WTC11 (cell line): ENCODE measurements around the gene HVCN1. TPM values are rescaled to one million over a fixed set of nuclear protein-coding genes. Genes with fewer than 3 reads are reported as not detected.

ENCODE experiments used
- ATAC-seq: fragments of 200-7000 bp; cut with Tn5 transposase; 2 replicates; pipeline ENCODE4 v1.10.0; 2021; ENCODE audit warnings: mild to moderate bottlenecking, moderate library complexity
- CTCF ChIA-PET: fragments of 300-600 bp; sonication (Branson Sonifier 250); formaldehyde crosslinking; loops from one replicate; lab custom pipeline; 2021; ENCODE audit warnings: antibody characterized with exemption; lab: Charles Lee
- POLR2A ChIA-PET: fragments of 350-600 bp; sonication (Branson Sonifier 250); formaldehyde crosslinking; loops from one replicate; lab custom pipeline; 2021; ENCODE audit warnings: antibody characterized with exemption; lab: Charles Lee
- DNase-seq: peaks from one replicate; pipeline ENCODE4 v3.0.0; 2021; ENCODE audit warnings: low spot score
- H3K27ac Mint-ChIP-seq: 2 replicates; pipeline ENCODE4 v1.8.0; 2021; ENCODE audit warnings: mixed read lengths
- H3K27me3 Mint-ChIP-seq: 2 replicates; pipeline ENCODE4 v1.8.0; 2021; ENCODE audit warnings: low read depth, mild to moderate bottlenecking, moderate library complexity, mixed read lengths
- H3K36me3 Mint-ChIP-seq: 2 replicates; pipeline ENCODE4 v1.8.0; 2021; ENCODE audit warnings: mixed read lengths
- H3K4me1 Mint-ChIP-seq: 2 replicates; pipeline ENCODE4 v1.8.0; 2022; ENCODE audit warnings: mixed read lengths
- H3K4me3 Mint-ChIP-seq: 2 replicates; pipeline ENCODE4 v1.8.0; 2021; ENCODE audit warnings: mild to moderate bottlenecking, moderate library complexity, mixed read lengths
- H3K9me3 Mint-ChIP-seq: 2 replicates; pipeline ENCODE4 v1.8.0; 2021; ENCODE audit warnings: mixed read lengths
- ATF2 ChIP-seq: sonication (generic); formaldehyde crosslinking; IDR thresholded peaks from 2 replicates; pipeline ENCODE4 v1.8.1; 2022; ENCODE audit warnings: low read depth, missing genetic modification reagents, borderline replicate concordance
- ATF6 ChIP-seq: sonication (generic); formaldehyde crosslinking; IDR thresholded peaks from 2 replicates; pipeline ENCODE4 v1.8.1; 2023; ENCODE audit warnings: mild to moderate bottlenecking, missing genetic modification reagents
- ELF4 ChIP-seq: sonication (generic); formaldehyde crosslinking; IDR thresholded peaks from 2 replicates; pipeline ENCODE4 v1.8.1; 2022; ENCODE audit warnings: low read depth, mild to moderate bottlenecking, moderate library complexity, missing genetic modification reagents
- GTF2I ChIP-seq: fragments of 250-450 bp; sonication (Bioruptor Pico); conservative IDR thresholded peaks from 2 replicates; pipeline ENCODE4 v1.4.0; 2021; ENCODE audit warnings: mild to moderate bottlenecking
- MLX ChIP-seq: sonication (generic); formaldehyde crosslinking; IDR thresholded peaks from 2 replicates; pipeline ENCODE4 v1.8.1; 2023; ENCODE audit warnings: mild to moderate bottlenecking, missing genetic modification reagents, moderate library complexity
- MXD4 ChIP-seq: fragments of 250-450 bp; sonication (Bioruptor Pico); IDR thresholded peaks from 2 replicates; pipeline ENCODE4 v1.8.0; 2021; ENCODE audit warnings: mild to moderate bottlenecking, moderate library complexity, borderline replicate concordance
- MYBL2 ChIP-seq: sonication (generic); formaldehyde crosslinking; IDR thresholded peaks from 2 replicates; pipeline ENCODE4 v1.8.1; 2023; ENCODE audit warnings: mild to moderate bottlenecking, moderate library complexity, missing genetic modification reagents
- NR2C2 ChIP-seq: sonication (generic); formaldehyde crosslinking; IDR thresholded peaks from 2 replicates; pipeline ENCODE4 v1.8.0; 2022; ENCODE audit warnings: mild to moderate bottlenecking, missing genetic modification reagents
- SOX15 ChIP-seq: fragments of 250-450 bp; sonication (Bioruptor Pico); IDR thresholded peaks from 2 replicates; pipeline ENCODE4 v1.9.0; 2021; ENCODE audit warnings: mild to moderate bottlenecking
- TCF7 ChIP-seq: sonication (generic); formaldehyde crosslinking; IDR thresholded peaks from 2 replicates; pipeline ENCODE4 v1.8.0; 2022; ENCODE audit warnings: mild to moderate bottlenecking, low read depth, missing genetic modification reagents, moderate library complexity
- TEAD1 ChIP-seq: sonication (generic); formaldehyde crosslinking; IDR thresholded peaks from 2 replicates; pipeline ENCODE4 v1.8.0; 2022; ENCODE audit warnings: mild to moderate bottlenecking, missing genetic modification reagents
- USF1 ChIP-seq: sonication (generic); formaldehyde crosslinking; IDR thresholded peaks from 2 replicates; pipeline ENCODE4 v1.8.0; 2022; ENCODE audit warnings: mild to moderate bottlenecking, missing genetic modification reagents
- ZNF263 ChIP-seq: sonication (generic); formaldehyde crosslinking; IDR thresholded peaks from 2 replicates; pipeline ENCODE4 v1.8.1; 2022; ENCODE audit warnings: low read depth, mild to moderate bottlenecking, moderate library complexity, missing genetic modification reagents
- total RNA-seq: library from RNA; stranded (reverse); gene quantifications from 3 replicates; pipeline ENCODE4 v1.2.3, GENCODE V29; 2021
- TF ChIP-seq, protein P1 (sequence below): sonication (generic); formaldehyde crosslinking; IDR thresholded peaks from 2 replicates; pipeline ENCODE4 v1.8.1; 2023; ENCODE audit warnings: mild to moderate bottlenecking, moderate library complexity, missing genetic modification reagents
- TF ChIP-seq, protein P2 (sequence below): fragments of 250-450 bp; sonication (Bioruptor Pico); IDR thresholded peaks from 2 replicates; pipeline ENCODE4 v1.9.0; 2021; ENCODE audit warnings: mild to moderate bottlenecking
- TF ChIP-seq, protein P3 (sequence below): sonication (generic); formaldehyde crosslinking; IDR thresholded peaks from 2 replicates; pipeline ENCODE4 v1.8.1; 2023; ENCODE audit warnings: mild to moderate bottlenecking, missing genetic modification reagents, borderline replicate concordance

The HVCN1 gene
- total RNA-seq, 1 experiment from 2014 or later: 5.7 TPM

- H3K36me3 Mint-ChIP-seq: 0 out of 2 replicates have a peak, but pooled peaks cover 6% of the 10 kb centered on the region
- H3K4me1 Mint-ChIP-seq: peaks cover 20% of the 10 kb centered on the region
- peaks cover 6% of the 10 kb centered on the region; the same call in 1 of the 2 replicates for H3K9me3 Mint-ChIP-seq
- H3K4me3 Mint-ChIP-seq: peak overlapping the region; percentile 85
- CTCF ChIA-PET: no interaction called here
- DNase-seq (no peak), ATAC-seq (no peak)
- H3K27ac Mint-ChIP-seq: peak overlapping the region; percentile 96; the same call in 1 of the 2 replicates
- TF ChIP-seq ZNF263 (CRISPR knock-in tag) (no peak), NR2C2 (CRISPR knock-in tag) (no peak), MXD4 (CRISPR knock-in tag) (no peak), ATF2 (no peak), ELF4 (CRISPR knock-in tag) (no peak), MYBL2 (CRISPR knock-in tag) (no peak), TCF7 (CRISPR knock-in tag) (no peak), TEAD1 (CRISPR knock-in tag) (no peak), GTF2I (CRISPR knock-in tag) (no peak), SOX15 (no peak), MLX (CRISPR knock-in tag) (no peak), USF1 (CRISPR knock-in tag) (no peak), ATF6 (CRISPR knock-in tag) (no peak)
- TF ChIP-seq, protein P1, sequence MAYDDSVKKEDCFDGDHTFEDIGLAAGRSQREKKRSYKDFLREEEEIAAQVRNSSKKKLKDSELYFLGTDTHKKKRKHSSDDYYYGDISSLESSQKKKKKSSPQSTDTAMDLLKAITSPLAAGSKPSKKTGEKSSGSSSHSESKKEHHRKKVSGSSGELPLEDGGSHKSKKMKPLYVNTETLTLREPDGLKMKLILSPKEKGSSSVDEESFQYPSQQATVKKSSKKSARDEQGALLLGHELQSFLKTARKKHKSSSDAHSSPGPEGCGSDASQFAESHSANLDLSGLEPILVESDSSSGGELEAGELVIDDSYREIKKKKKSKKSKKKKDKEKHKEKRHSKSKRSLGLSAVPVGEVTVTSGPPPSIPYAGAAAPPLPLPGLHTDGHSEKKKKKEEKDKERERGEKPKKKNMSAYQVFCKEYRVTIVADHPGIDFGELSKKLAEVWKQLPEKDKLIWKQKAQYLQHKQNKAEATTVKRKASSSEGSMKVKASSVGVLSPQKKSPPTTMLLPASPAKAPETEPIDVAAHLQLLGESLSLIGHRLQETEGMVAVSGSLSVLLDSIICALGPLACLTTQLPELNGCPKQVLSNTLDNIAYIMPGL (CRISPR knock-in tag): no peak
- TF ChIP-seq, protein P2, sequence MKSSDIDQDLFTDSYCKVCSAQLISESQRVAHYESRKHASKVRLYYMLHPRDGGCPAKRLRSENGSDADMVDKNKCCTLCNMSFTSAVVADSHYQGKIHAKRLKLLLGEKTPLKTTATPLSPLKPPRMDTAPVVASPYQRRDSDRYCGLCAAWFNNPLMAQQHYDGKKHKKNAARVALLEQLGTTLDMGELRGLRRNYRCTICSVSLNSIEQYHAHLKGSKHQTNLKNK (CRISPR knock-in tag): no peak
- TF ChIP-seq, protein P3, sequence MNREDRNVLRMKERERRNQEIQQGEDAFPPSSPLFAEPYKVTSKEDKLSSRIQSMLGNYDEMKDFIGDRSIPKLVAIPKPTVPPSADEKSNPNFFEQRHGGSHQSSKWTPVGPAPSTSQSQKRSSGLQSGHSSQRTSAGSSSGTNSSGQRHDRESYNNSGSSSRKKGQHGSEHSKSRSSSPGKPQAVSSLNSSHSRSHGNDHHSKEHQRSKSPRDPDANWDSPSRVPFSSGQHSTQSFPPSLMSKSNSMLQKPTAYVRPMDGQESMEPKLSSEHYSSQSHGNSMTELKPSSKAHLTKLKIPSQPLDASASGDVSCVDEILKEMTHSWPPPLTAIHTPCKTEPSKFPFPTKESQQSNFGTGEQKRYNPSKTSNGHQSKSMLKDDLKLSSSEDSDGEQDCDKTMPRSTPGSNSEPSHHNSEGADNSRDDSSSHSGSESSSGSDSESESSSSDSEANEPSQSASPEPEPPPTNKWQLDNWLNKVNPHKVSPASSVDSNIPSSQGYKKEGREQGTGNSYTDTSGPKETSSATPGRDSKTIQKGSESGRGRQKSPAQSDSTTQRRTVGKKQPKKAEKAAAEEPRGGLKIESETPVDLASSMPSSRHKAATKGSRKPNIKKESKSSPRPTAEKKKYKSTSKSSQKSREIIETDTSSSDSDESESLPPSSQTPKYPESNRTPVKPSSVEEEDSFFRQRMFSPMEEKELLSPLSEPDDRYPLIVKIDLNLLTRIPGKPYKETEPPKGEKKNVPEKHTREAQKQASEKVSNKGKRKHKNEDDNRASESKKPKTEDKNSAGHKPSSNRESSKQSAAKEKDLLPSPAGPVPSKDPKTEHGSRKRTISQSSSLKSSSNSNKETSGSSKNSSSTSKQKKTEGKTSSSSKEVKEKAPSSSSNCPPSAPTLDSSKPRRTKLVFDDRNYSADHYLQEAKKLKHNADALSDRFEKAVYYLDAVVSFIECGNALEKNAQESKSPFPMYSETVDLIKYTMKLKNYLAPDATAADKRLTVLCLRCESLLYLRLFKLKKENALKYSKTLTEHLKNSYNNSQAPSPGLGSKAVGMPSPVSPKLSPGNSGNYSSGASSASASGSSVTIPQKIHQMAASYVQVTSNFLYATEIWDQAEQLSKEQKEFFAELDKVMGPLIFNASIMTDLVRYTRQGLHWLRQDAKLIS (CRISPR knock-in tag): no peak
- TF ChIP-seq, all 79 proteins: peak for 0
- POLR2A ChIA-PET: interaction anchor here (0.9 kb wide), 1 partner anchor 222 kb away, joined by 3 read pairs; the partner anchor contains the start of genes FAM216A and GPN3
- H3K27me3 Mint-ChIP-seq: peaks cover 29% of the 10 kb centered on the region
Observed at GRCh38 chr12:110690127-110690430, 1.2 kb upstream of the HVCN1 start.
